Liver (tissue), 9 donors: ENCODE results near the gene SMIM21. TPM values are rescaled to one million over a fixed set of nuclear protein-coding genes. Genes with fewer than 3 reads are reported as not detected.

Experiments used
- DNase-seq: peaks from one replicate; pipeline ENCODE4 v3.0.0-alpha.2; 2017; ENCODE audit warnings: low spot score
- H3K27ac ChIP-seq, 2 donors: one replicate each; pipeline ENCODE4 v1.7.0; 2013; ENCODE audit warnings: inconsistent platforms in 2 of 2, low read length in 2 of 2, control low read depth in 1 of 2, low read depth in 1 of 2, mild to moderate bottlenecking in 1 of 2
- H3K27me3 ChIP-seq, 4 donors: one replicate each; pipeline versions ENCODE4 v1.6.1 to v1.7.0; 2013; ENCODE audit warnings: low read length in 3 of 4, inconsistent platforms in 1 of 4, mild to moderate bottlenecking in 1 of 4, moderate library complexity in 1 of 4; ENCODE audit not compliant: control insufficient read depth in 4 of 4, insufficient read depth in 4 of 4
- H3K36me3 ChIP-seq, 4 donors: one replicate each; pipeline versions ENCODE4 v1.6.1 to v1.7.0; 2013; ENCODE audit warnings: low read length in 3 of 4, mild to moderate bottlenecking in 3 of 4, low read depth in 1 of 4, moderate library complexity in 1 of 4; ENCODE audit not compliant: control insufficient read depth in 4 of 4, insufficient read depth in 3 of 4
- H3K4me1 ChIP-seq, 4 donors: one replicate each; pipeline versions ENCODE4 v1.6.1 to v1.7.0; 2013; ENCODE audit warnings: low read length in 3 of 4, mild to moderate bottlenecking in 3 of 4, moderate library complexity in 1 of 4; ENCODE audit not compliant: control insufficient read depth in 4 of 4, insufficient read depth in 4 of 4
- H3K4me3 ChIP-seq, 3 donors: one replicate each; pipeline versions ENCODE4 v1.6.1 to v1.7.0; 2013; ENCODE audit warnings: low read length in 3 of 3, control low read depth in 1 of 3, low read depth in 1 of 3, mild to moderate bottlenecking in 1 of 3
- H3K9ac ChIP-seq, 2 donors: one replicate each; pipeline ENCODE4 v1.7.0; 2013; ENCODE audit warnings: low read length in 2 of 2, mild to moderate bottlenecking in 2 of 2, moderate library complexity in 2 of 2, control low read depth in 1 of 2, low read depth in 1 of 2
- H3K9me3 ChIP-seq, 4 donors: one replicate each; pipeline versions ENCODE4 v1.6.1 to v1.7.0; 2013; ENCODE audit warnings: low read length in 3 of 4; ENCODE audit not compliant: control insufficient read depth in 4 of 4
- EGR1 ChIP-seq, 2 donors: IDR thresholded peaks; 2 replicates each; pipeline ENCODE4 v1.6.1; 2016 to 2018; ENCODE audit warnings: antibody characterized with exemption in 2 of 2, low read depth in 2 of 2
- FOXA1 ChIP-seq: IDR thresholded peaks from 2 replicates; pipeline ENCODE4 v1.6.1; 2016; ENCODE audit warnings: antibody characterized with exemption
- FOXA2 ChIP-seq: IDR thresholded peaks from 2 replicates; pipeline ENCODE4 v1.6.1; 2016; ENCODE audit warnings: antibody characterized with exemption
- GABPA ChIP-seq, 2 donors: IDR thresholded peaks in 1 of 2; conservative IDR thresholded peaks in 1 of 2; 2 replicates each; pipeline ENCODE4 v1.6.1; 2016; ENCODE audit warnings: antibody characterized with exemption in 2 of 2, mild to moderate bottlenecking in 1 of 2, moderate library complexity in 1 of 2
- HNF4G ChIP-seq: IDR thresholded peaks from 2 replicates; pipeline ENCODE4 v1.6.1; 2016; ENCODE audit warnings: antibody characterized with exemption
- JUND ChIP-seq, 2 donors: IDR thresholded peaks; 2 replicates each; pipeline ENCODE4 v1.6.1; 2016; ENCODE audit warnings: antibody characterized with exemption in 2 of 2
- MAX ChIP-seq: IDR thresholded peaks from 2 replicates; pipeline ENCODE4 v1.6.1; 2016; ENCODE audit warnings: antibody characterized with exemption
- RAD21 ChIP-seq, 2 donors: IDR thresholded peaks; 2 replicates each; pipeline ENCODE4 v1.6.1; 2016; ENCODE audit warnings: antibody characterized with exemption in 2 of 2, mild to moderate bottlenecking in 2 of 2
- RXRA ChIP-seq, 2 donors: IDR thresholded peaks; 2 replicates each; pipeline ENCODE4 v1.6.1; 2017 to 2018; ENCODE audit warnings: antibody characterized with exemption in 2 of 2, mild to moderate bottlenecking in 1 of 2
- SP1 ChIP-seq: IDR thresholded peaks from 2 replicates; pipeline ENCODE4 v1.6.1; 2018; ENCODE audit warnings: antibody characterized with exemption, mild to moderate bottlenecking
- TAF1 ChIP-seq: conservative IDR thresholded peaks from 2 replicates; pipeline ENCODE4 v1.6.1; 2016; ENCODE audit warnings: antibody characterized with exemption, mild to moderate bottlenecking
- YY1 ChIP-seq: IDR thresholded peaks from 2 replicates; pipeline ENCODE4 v1.6.1; 2016; ENCODE audit warnings: antibody characterized with exemption, mild to moderate bottlenecking
- ZBTB33 ChIP-seq: IDR thresholded peaks from 2 replicates; pipeline ENCODE4 v1.6.1; 2016; ENCODE audit warnings: antibody characterized with exemption
- WGBS: extraction: QIAGEN DNeasy Blood & Tissue Kit; methylation state at CpG from one replicate; pipeline ENCODE4 v1.1.7; 2013; 5-methylcytosine and 5-hydroxymethylcytosine counted together
- polyA plus RNA-seq, 2 donors: library from polyadenylated mRNA; stranded (reverse) in 1 of 2; unstranded in 1 of 2; fragments of 200-250 nt in 1 of 2; fragments of >200 nt in 1 of 2; fragmentation: Nextera tagmentation in 1 of 2; extraction: Ambion mirVana in 1 of 2; gene quantifications; one replicate each; pipeline versions ENCODE4 v1.2.1 to v1.2.3, GENCODE V29; 2013 to 2015
- total RNA-seq, 2 donors: library from RNA; depleted of rRNA; stranded (reverse); fragments of >200 nt; gene quantifications; one replicate each; pipeline ENCODE4 v1.2.3, GENCODE V29; 2014
- TF ChIP-seq, protein P1 (sequence below): IDR thresholded peaks from 2 replicates; pipeline ENCODE4 v1.6.1; 2016; ENCODE audit warnings: antibody characterized with exemption, mild to moderate bottlenecking
- TF ChIP-seq, protein P2 (sequence below): IDR thresholded peaks from 2 replicates; pipeline ENCODE4 v1.6.1; 2016; ENCODE audit warnings: antibody characterized with exemption
- TF ChIP-seq, protein P3 (sequence below): fragments of 150-350 bp; IDR thresholded peaks from 2 replicates; pipeline ENCODE4 v1.5.1; 2017; ENCODE audit warnings: improper control_type of control experiment, low read depth, low read length; ENCODE audit not compliant: missing input control
- donor health status: healthy.
- donor health status: healthy.
- donor health status: healthy.
- donor health status: healthy.
- donor health status: healthy.

Gene SMIM21
- total and polyA plus RNA-seq, 4 donors = not detected

- Histone ChIP-seq H3K4me1 (peaks cover 0 to 18% (median 7%) of the 10 kb centered on the region in 4 donors), H3K36me3 (no peaks in the 10 kb centered on the region), H3K9ac (no peak overlapping the region), H3K27me3 (peaks cover 0 to 3% (median 0%) of the 10 kb centered on the region in 4 donors), H3K4me3 (peak overlapping the region; percentile 35 to 61 (median 55)), H3K27ac (no peak overlapping the region), H3K9me3 (peaks cover 0 to 8% (median 0%) of the 10 kb centered on the region in 4 donors)
- DNase-seq = no peak
- WGBS = 11% methylated on average over 84 of the region's 84 CpGs
- TF ChIP-seq GABPA (IDR thresholded peaks at IDR 0.05 in 1 of 2, conservative IDR thresholded peaks at IDR 0.05 in 1 of 2) (no peak), FOXA1 (no peak), RXRA (IDR thresholded peaks at IDR 0.05) (no peak), EGR1 (IDR thresholded peaks at IDR 0.05; ENCODE audit: low read depth in 2 of 2) (no peak), TAF1 (no peak), JUND (IDR thresholded peaks at IDR 0.05) (no peak), MAX (no peak), SP1 (no peak), RAD21 (IDR thresholded peaks at IDR 0.05) (no peak), ZBTB33 (no peak), HNF4G (no peak), YY1 (no peak), FOXA2 (no peak)
- TF ChIP-seq, protein P1, sequence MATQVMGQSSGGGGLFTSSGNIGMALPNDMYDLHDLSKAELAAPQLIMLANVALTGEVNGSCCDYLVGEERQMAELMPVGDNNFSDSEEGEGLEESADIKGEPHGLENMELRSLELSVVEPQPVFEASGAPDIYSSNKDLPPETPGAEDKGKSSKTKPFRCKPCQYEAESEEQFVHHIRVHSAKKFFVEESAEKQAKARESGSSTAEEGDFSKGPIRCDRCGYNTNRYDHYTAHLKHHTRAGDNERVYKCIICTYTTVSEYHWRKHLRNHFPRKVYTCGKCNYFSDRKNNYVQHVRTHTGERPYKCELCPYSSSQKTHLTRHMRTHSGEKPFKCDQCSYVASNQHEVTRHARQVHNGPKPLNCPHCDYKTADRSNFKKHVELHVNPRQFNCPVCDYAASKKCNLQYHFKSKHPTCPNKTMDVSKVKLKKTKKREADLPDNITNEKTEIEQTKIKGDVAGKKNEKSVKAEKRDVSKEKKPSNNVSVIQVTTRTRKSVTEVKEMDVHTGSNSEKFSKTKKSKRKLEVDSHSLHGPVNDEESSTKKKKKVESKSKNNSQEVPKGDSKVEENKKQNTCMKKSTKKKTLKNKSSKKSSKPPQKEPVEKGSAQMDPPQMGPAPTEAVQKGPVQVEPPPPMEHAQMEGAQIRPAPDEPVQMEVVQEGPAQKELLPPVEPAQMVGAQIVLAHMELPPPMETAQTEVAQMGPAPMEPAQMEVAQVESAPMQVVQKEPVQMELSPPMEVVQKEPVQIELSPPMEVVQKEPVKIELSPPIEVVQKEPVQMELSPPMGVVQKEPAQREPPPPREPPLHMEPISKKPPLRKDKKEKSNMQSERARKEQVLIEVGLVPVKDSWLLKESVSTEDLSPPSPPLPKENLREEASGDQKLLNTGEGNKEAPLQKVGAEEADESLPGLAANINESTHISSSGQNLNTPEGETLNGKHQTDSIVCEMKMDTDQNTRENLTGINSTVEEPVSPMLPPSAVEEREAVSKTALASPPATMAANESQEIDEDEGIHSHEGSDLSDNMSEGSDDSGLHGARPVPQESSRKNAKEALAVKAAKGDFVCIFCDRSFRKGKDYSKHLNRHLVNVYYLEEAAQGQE = no peak
- TF ChIP-seq, protein P2, sequence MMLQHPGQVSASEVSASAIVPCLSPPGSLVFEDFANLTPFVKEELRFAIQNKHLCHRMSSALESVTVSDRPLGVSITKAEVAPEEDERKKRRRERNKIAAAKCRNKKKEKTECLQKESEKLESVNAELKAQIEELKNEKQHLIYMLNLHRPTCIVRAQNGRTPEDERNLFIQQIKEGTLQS = no peak
- TF ChIP-seq, protein P3, sequence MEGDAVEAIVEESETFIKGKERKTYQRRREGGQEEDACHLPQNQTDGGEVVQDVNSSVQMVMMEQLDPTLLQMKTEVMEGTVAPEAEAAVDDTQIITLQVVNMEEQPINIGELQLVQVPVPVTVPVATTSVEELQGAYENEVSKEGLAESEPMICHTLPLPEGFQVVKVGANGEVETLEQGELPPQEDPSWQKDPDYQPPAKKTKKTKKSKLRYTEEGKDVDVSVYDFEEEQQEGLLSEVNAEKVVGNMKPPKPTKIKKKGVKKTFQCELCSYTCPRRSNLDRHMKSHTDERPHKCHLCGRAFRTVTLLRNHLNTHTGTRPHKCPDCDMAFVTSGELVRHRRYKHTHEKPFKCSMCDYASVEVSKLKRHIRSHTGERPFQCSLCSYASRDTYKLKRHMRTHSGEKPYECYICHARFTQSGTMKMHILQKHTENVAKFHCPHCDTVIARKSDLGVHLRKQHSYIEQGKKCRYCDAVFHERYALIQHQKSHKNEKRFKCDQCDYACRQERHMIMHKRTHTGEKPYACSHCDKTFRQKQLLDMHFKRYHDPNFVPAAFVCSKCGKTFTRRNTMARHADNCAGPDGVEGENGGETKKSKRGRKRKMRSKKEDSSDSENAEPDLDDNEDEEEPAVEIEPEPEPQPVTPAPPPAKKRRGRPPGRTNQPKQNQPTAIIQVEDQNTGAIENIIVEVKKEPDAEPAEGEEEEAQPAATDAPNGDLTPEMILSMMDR = no peak
Observed at GRCh38 chr18:75455249-75456198, 28.0 kb upstream of the SMIM21 start.
